ENCODE data around the gene RTN4R. TPM values are rescaled to one million over a fixed set of nuclear protein-coding genes. Genes with fewer than 3 reads are reported as not detected.

Gene RTN4R
- polyA plus RNA-seq, 1 experiment: 0.16 TPM

- TF ChIP-seq, protein P1, sequence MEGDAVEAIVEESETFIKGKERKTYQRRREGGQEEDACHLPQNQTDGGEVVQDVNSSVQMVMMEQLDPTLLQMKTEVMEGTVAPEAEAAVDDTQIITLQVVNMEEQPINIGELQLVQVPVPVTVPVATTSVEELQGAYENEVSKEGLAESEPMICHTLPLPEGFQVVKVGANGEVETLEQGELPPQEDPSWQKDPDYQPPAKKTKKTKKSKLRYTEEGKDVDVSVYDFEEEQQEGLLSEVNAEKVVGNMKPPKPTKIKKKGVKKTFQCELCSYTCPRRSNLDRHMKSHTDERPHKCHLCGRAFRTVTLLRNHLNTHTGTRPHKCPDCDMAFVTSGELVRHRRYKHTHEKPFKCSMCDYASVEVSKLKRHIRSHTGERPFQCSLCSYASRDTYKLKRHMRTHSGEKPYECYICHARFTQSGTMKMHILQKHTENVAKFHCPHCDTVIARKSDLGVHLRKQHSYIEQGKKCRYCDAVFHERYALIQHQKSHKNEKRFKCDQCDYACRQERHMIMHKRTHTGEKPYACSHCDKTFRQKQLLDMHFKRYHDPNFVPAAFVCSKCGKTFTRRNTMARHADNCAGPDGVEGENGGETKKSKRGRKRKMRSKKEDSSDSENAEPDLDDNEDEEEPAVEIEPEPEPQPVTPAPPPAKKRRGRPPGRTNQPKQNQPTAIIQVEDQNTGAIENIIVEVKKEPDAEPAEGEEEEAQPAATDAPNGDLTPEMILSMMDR (IDR thresholded peaks at IDR 0.05; ENCODE audit: low read depth, low read length): no peak
- ChIA-PET CTCF (no interaction called here), POLR2A (no interaction called here)
- Histone ChIP-seq H3K4me3 (ENCODE audit: low read depth, low read length) (no peak overlapping the region), H3K9me3 (ENCODE audit: control insufficient read depth, insufficient read depth, low read length) (no peaks in the 10 kb centered on the region; the same call in 1 of the 2 replicates), H3K27me3 (ENCODE audit: control insufficient read depth, insufficient read depth, low read length) (peaks cover 12% of the 10 kb centered on the region), H3K27ac (ENCODE audit: low read depth, low read length) (no peak overlapping the region)
- DNase-seq (ENCODE audit: low read depth, low spot score): no peak
These were observed 7.9 kb downstream of the RTN4R start for GRCh38 chr22:20260071-20260765.

DNA sequence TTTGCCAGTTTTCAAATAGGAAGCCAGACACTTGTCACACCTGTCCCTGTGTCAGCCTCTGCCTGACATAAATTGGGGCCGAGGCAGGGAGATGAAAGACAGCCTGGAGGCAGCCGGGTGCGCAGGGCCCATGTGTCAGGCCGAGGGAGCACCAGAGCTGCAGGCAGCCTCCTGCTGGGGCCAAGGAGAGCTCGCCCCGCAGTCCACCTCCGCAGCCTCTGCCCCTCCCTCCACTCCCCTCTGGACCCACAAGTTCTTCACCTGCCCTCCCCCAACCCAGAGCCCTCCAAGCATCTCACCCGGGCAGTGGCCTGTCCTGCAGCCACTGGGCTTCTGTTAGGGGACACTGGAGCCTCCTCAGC is 8.8 kb downstream of the RTN4R start:
- DNase-seq (ENCODE audit: low read depth, low spot score): no peak
- no peak overlapping the region for H3K27ac ChIP-seq (ENCODE audit: low read depth, low read length)
- TF ChIP-seq, protein P1 (IDR thresholded peaks at IDR 0.05; ENCODE audit: low read depth, low read length): no peak
- H3K27me3 ChIP-seq (ENCODE audit: control insufficient read depth, insufficient read depth, low read length): peaks cover 12% of the 10 kb centered on the region
- CTCF ChIA-PET: interaction anchor here (0.5 kb wide), 1 partner anchor 29 kb away, joined by 4 read pairs; no protein-coding TSS in a partner anchor
- no peak overlapping the region for H3K4me3 ChIP-seq (ENCODE audit: low read depth, low read length)
- no peaks in the 10 kb centered on the region; the same call in 1 of the 2 replicates for H3K9me3 ChIP-seq (ENCODE audit: control insufficient read depth, insufficient read depth, low read length)
- POLR2A ChIA-PET: no interaction called here

DNA sequence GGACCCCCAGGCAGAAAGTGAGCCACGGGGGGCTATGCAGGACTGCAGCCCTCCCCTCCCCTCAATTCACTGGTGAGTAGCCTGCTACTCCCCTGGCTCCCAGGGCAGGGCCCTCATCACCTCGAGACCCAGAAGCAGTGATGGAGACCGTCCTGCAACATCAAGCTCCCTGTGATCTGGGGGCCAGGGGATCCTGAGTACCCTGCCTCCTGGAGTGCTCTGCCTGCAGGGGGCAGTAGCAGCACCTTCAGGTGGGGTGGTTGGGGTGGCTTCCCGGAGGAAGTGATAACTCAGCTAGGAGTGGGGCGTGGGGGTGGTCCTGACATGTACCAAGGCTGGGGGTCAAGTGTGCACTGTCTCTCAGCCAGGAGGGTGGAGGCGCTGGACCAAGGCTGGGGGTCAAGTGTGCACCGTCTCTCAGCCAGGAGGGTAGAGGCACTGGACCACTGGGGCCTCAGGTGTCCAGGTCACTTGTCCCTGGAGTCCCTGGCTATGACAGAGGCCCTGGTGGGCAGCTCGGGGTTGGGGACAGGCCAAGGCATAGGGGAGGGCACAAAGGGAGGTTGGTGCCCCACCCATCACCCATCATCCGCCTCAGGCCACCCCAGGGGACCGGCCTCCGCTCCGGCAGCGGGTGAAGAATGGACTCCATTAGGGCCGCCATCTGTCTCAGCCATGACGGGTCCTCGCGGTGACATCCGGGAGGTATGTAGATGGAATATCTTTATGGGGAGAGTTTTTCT is 9.4 kb downstream of the RTN4R start:
- TF ChIP-seq, protein P1 (IDR thresholded peaks at IDR 0.05; ENCODE audit: low read depth, low read length): peak; percentile 19; the same call in 1 of the 2 replicates
- Histone ChIP-seq H3K27me3 (ENCODE audit: control insufficient read depth, insufficient read depth, low read length) (peaks cover 12% of the 10 kb centered on the region), H3K27ac (ENCODE audit: low read depth, low read length) (no peak overlapping the region), H3K4me3 (ENCODE audit: low read depth, low read length) (no peak overlapping the region), H3K9me3 (ENCODE audit: control insufficient read depth, insufficient read depth, low read length) (no peaks in the 10 kb centered on the region; the same call in 1 of the 2 replicates)
- ChIA-PET POLR2A (no interaction called here), CTCF (interaction anchor here (0.5 kb wide), 1 partner anchor 30 kb away, joined by 4 read pairs; no protein-coding TSS in a partner anchor)
- DNase-seq (ENCODE audit: low read depth, low spot score): no peak

DNA sequence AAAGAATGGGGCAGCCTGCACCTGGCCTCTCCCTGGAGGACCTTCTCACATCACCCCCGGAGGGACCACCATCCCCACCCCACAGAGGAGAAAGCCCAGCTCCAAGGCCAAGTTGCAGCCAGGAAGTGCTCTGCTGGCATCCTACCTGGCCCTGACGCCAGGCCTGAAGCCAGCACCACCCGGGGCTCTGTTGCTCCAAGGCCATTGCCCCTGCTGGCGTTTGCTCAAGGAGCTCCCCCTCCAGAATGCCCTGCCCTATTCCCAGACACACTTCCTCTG is 10.2 kb downstream of the RTN4R start:
- no peak overlapping the region for H3K4me3 ChIP-seq (ENCODE audit: low read depth, low read length)
- CTCF ChIA-PET: no interaction called here
- H3K27me3 ChIP-seq (ENCODE audit: control insufficient read depth, insufficient read depth, low read length): peaks cover 9% of the 10 kb centered on the region
- DNase-seq (ENCODE audit: low read depth, low spot score): no peak
- H3K9me3 ChIP-seq (ENCODE audit: control insufficient read depth, insufficient read depth, low read length): no peaks in the 10 kb centered on the region; the same call in 1 of the 2 replicates
- POLR2A ChIA-PET: no interaction called here
- no peak overlapping the region for H3K27ac ChIP-seq (ENCODE audit: low read depth, low read length)
- TF ChIP-seq, protein P1 (IDR thresholded peaks at IDR 0.05; ENCODE audit: low read depth, low read length): no peak

Data from AG04450 (cell line).